ENCODE measurements around the gene VPS37B.

The VPS37B gene
- long read RNA-seq, transcript VPS37B-201 (4 exons, 3,028 nt): major isoform, 26 of 41 reads
- long read RNA-seq, partial matches to known transcripts: 0 of 41 reads
- long read RNA-seq, other reads (novel, unspliced or antisense): 15 of 41 reads

DNA sequence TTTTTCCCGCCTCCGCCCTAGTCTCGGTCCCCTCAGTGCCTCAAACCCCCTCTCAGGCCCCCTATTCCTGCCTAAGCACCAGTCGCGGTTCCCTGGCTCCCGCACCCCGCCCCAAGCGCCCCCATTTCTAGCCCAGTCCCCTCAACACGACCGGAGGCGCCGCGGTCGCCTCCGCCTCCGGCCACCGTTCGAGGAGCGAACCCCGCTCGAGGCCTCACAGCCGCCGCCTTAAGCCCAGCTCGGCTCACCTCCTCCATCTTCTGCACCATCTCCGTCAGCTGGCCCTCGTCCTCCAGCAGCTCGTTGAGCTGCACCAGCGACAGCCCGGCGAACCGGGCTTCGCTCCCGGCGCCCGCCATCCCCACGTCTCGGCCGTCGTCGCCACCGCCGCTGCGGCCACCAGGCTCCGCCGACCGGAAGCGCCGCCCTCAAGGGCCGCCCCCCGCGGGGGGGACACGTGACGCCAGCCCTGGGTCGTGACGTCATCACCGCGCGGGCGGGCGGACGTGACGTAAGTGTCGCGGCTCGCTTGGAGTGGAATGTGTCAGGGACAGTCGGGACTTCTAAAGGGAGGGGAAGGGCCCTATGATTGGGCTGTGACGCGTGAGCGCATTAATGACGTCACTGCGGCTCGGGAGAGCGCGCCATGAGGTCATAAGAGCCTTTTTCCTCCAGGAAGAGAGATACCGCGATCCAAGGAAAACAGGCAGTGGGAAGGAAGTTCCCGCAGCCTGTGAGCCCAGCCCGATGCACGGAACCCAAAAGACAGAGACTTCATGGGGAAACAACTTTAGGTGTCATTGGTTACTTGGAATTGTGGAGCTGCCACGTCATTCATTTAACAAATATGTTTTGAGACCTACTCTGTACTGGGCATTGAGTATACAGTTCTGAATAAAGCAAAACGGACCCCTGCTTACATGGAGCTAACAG is at the start of gene VPS37B:
Gene VPS37B (minus strand): TSS at position 421 of the 933 bp plus-strand sequence. CDS start 62 bp downstream, at position 359.
- peak; percentile 72 to 95 for DNase-seq (ENCODE audit: low read depth in 1 of 2, low spot score in 1 of 2)
- peak within 1 kb of the TSS; percentile 66 for H3K27ac ChIP-seq (replicated peaks)
- no peaks in the 10 kb centered on the region for H3K27me3 ChIP-seq (ENCODE audit: insufficient read depth, poor library complexity, severe bottlenecking)
- H3K4me3 ChIP-seq (replicated peaks; ENCODE audit: insufficient read depth, low read length): peak within 1 kb of the TSS; percentile 73
- TF ChIP-seq SPI1 (IDR thresholded peaks at IDR 0.05; ENCODE audit: borderline replicate concordance, low read depth): no peak
- peak; percentile 83 for TF ChIP-seq GABPA (IDR thresholded peaks at IDR 0.05; ENCODE audit: low read depth)
- peak; percentile 67 for TF ChIP-seq POLR2AphosphoS5 (IDR thresholded peaks at IDR 0.05; ENCODE audit: low read depth)
- TF ChIP-seq, protein P1, sequence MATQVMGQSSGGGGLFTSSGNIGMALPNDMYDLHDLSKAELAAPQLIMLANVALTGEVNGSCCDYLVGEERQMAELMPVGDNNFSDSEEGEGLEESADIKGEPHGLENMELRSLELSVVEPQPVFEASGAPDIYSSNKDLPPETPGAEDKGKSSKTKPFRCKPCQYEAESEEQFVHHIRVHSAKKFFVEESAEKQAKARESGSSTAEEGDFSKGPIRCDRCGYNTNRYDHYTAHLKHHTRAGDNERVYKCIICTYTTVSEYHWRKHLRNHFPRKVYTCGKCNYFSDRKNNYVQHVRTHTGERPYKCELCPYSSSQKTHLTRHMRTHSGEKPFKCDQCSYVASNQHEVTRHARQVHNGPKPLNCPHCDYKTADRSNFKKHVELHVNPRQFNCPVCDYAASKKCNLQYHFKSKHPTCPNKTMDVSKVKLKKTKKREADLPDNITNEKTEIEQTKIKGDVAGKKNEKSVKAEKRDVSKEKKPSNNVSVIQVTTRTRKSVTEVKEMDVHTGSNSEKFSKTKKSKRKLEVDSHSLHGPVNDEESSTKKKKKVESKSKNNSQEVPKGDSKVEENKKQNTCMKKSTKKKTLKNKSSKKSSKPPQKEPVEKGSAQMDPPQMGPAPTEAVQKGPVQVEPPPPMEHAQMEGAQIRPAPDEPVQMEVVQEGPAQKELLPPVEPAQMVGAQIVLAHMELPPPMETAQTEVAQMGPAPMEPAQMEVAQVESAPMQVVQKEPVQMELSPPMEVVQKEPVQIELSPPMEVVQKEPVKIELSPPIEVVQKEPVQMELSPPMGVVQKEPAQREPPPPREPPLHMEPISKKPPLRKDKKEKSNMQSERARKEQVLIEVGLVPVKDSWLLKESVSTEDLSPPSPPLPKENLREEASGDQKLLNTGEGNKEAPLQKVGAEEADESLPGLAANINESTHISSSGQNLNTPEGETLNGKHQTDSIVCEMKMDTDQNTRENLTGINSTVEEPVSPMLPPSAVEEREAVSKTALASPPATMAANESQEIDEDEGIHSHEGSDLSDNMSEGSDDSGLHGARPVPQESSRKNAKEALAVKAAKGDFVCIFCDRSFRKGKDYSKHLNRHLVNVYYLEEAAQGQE (IDR thresholded peaks at IDR 0.05; ENCODE audit: insufficient replicate concordance, low read depth): no peak

- no peak for DNase-seq (ENCODE audit: low read depth in 1 of 2, low spot score in 1 of 2)
- TF ChIP-seq, protein P1 (IDR thresholded peaks at IDR 0.05; ENCODE audit: insufficient replicate concordance, low read depth): no peak
- TF ChIP-seq POLR2AphosphoS5 (IDR thresholded peaks at IDR 0.05; ENCODE audit: low read depth) (no peak), SPI1 (IDR thresholded peaks at IDR 0.05; ENCODE audit: borderline replicate concordance, low read depth) (no peak), GABPA (IDR thresholded peaks at IDR 0.05; ENCODE audit: low read depth) (no peak)
- TF ChIP-seq, protein P2, sequence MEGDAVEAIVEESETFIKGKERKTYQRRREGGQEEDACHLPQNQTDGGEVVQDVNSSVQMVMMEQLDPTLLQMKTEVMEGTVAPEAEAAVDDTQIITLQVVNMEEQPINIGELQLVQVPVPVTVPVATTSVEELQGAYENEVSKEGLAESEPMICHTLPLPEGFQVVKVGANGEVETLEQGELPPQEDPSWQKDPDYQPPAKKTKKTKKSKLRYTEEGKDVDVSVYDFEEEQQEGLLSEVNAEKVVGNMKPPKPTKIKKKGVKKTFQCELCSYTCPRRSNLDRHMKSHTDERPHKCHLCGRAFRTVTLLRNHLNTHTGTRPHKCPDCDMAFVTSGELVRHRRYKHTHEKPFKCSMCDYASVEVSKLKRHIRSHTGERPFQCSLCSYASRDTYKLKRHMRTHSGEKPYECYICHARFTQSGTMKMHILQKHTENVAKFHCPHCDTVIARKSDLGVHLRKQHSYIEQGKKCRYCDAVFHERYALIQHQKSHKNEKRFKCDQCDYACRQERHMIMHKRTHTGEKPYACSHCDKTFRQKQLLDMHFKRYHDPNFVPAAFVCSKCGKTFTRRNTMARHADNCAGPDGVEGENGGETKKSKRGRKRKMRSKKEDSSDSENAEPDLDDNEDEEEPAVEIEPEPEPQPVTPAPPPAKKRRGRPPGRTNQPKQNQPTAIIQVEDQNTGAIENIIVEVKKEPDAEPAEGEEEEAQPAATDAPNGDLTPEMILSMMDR (IDR thresholded peaks at IDR 0.05; ENCODE audit: insufficient read depth, low read length): no peak
- Histone ChIP-seq H3K4me3 (replicated peaks; ENCODE audit: insufficient read depth, low read length) (no peak overlapping the region), H3K27ac (replicated peaks) (no peak overlapping the region), H3K27me3 (ENCODE audit: insufficient read depth, poor library complexity, severe bottlenecking) (no peaks in the 10 kb centered on the region)
Measured at GRCh38 chr12:122944605-122945592, 49.0 kb upstream of the VPS37B start.

- Histone ChIP-seq H3K27me3 (ENCODE audit: insufficient read depth, poor library complexity, severe bottlenecking) (no peaks in the 10 kb centered on the region), H3K4me3 (replicated peaks; ENCODE audit: insufficient read depth, low read length) (no peak overlapping the region), H3K27ac (replicated peaks) (no peak overlapping the region)
- TF ChIP-seq POLR2AphosphoS5 (IDR thresholded peaks at IDR 0.05; ENCODE audit: low read depth): no peak
- TF ChIP-seq SPI1 (IDR thresholded peaks at IDR 0.05; ENCODE audit: borderline replicate concordance, low read depth): no peak
- TF ChIP-seq, protein P1 (IDR thresholded peaks at IDR 0.05; ENCODE audit: insufficient replicate concordance, low read depth): no peak
- no peak for TF ChIP-seq GABPA (IDR thresholded peaks at IDR 0.05; ENCODE audit: low read depth)
- TF ChIP-seq, protein P2 (IDR thresholded peaks at IDR 0.05; ENCODE audit: insufficient read depth, low read length): no peak
- no peak for DNase-seq (ENCODE audit: low read depth in 1 of 2, low spot score in 1 of 2)
Measured at GRCh38 chr12:122943196-122943595, 47.3 kb upstream of the VPS37B start.
